Measurements from ENCODE around the gene ID2. TPM values are rescaled to one million over a fixed set of nuclear protein-coding genes. Genes with fewer than 3 reads are reported as not detected.

Gene ID2
- total and polyA plus RNA-seq, 2 of the 13 experiments (the other 11 are each of a cell fraction or from before 2014, with no cell fraction given), result 214 to 719 TPM

DNA sequence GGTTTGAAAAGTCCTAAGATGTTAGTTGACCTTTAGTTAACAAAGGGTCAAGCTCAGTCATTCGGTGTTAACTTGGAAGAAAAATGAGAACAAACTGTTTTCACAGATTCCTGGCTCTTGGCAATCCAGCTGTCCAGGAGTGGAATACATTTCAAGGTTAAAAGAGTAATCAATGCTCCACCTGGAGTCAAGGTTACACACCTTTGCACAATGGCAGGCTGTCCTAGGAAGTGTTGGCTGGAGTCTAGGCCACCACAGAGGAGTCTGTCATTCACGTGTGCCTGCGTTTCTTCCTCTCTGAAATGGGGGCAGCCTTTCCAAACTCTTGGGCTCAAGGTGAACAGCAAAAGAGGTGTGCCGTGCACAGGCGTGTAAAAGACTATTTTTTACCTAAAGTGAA lies 6.3 kb upstream of the ID2 start (continued):
- TF ChIP-seq SMAD9 (CRISPR knock-in tag; IDR thresholded peaks at IDR 0.05), result no peak
- no peak for TF ChIP-seq CHD2 (IDR thresholded peaks at IDR 0.05; ENCODE audit: low read depth, low read length)
- TF ChIP-seq, protein P1, sequence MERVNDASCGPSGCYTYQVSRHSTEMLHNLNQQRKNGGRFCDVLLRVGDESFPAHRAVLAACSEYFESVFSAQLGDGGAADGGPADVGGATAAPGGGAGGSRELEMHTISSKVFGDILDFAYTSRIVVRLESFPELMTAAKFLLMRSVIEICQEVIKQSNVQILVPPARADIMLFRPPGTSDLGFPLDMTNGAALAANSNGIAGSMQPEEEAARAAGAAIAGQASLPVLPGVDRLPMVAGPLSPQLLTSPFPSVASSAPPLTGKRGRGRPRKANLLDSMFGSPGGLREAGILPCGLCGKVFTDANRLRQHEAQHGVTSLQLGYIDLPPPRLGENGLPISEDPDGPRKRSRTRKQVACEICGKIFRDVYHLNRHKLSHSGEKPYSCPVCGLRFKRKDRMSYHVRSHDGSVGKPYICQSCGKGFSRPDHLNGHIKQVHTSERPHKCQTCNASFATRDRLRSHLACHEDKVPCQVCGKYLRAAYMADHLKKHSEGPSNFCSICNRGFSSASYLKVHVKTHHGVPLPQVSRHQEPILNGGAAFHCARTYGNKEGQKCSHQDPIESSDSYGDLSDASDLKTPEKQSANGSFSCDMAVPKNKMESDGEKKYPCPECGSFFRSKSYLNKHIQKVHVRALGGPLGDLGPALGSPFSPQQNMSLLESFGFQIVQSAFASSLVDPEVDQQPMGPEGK (CRISPR knock-in tag; IDR thresholded peaks at IDR 0.05), result peak; percentile 51
- peak; percentile 49; the same call in 1 of the 2 replicates for TF ChIP-seq SIN3A (IDR thresholded peaks at IDR 0.05; ENCODE audit: borderline replicate concordance, low read depth, low read length)
- TF ChIP-seq DPF2 (CRISPR knock-in tag; IDR thresholded peaks at IDR 0.05; ENCODE audit: borderline replicate concordance, low read depth), result peak; percentile 55; the same call in 1 of the 2 replicates
- peak; percentile 20; the same call in 1 of the 2 replicates for TF ChIP-seq ZNF362 (CRISPR knock-in tag; IDR thresholded peaks at IDR 0.05; ENCODE audit: borderline replicate concordance)
- peak; percentile 70; the same call in 1 of the 2 replicates for TF ChIP-seq TBX3 (IDR thresholded peaks at IDR 0.05; ENCODE audit: borderline replicate concordance)
- TF ChIP-seq E2F1 (CRISPR knock-in tag; IDR thresholded peaks at IDR 0.05), result no peak
- peak; percentile 58; the same call in 1 of the 2 replicates for TF ChIP-seq MIXL1 (CRISPR knock-in tag; IDR thresholded peaks at IDR 0.05)
- TF ChIP-seq ZBTB7B (CRISPR knock-in tag; IDR thresholded peaks at IDR 0.05), result peak; percentile 60; the same call in 1 of the 2 replicates
- peak; percentile 82 for TF ChIP-seq CEBPB (IDR thresholded peaks at IDR 0.05; ENCODE audit: borderline replicate concordance, low read depth, low read length)
- TF ChIP-seq ATF1 (CRISPR knock-in tag; IDR thresholded peaks at IDR 0.05), result peak; percentile 40; the same call in 1 of the 2 replicates
- no peak for TF ChIP-seq ZNF451 (CRISPR knock-in tag; IDR thresholded peaks at IDR 0.05)
- TF ChIP-seq TOPORS (CRISPR knock-in tag; IDR thresholded peaks at IDR 0.05), result no peak
- peak; percentile 80 for TF ChIP-seq MED1 (CRISPR knock-in tag; IDR thresholded peaks at IDR 0.05)
- TF ChIP-seq ZNF160 (CRISPR knock-in tag; IDR thresholded peaks at IDR 0.05), result 0 out of 2 replicates have a peak, but pooled peaks have one; percentile 20
- no peak for TF ChIP-seq ZFP36 (IDR thresholded peaks at IDR 0.05; ENCODE audit: borderline replicate concordance, low read depth, low read length, partially characterized antibody)
- TF ChIP-seq MYPOP (CRISPR knock-in tag; IDR thresholded peaks at IDR 0.05), result peak; percentile 70; the same call in 1 of the 2 replicates
- TF ChIP-seq ZFY (CRISPR knock-in tag; IDR thresholded peaks at IDR 0.05), result peak; percentile 49
- TF ChIP-seq, protein P2, sequence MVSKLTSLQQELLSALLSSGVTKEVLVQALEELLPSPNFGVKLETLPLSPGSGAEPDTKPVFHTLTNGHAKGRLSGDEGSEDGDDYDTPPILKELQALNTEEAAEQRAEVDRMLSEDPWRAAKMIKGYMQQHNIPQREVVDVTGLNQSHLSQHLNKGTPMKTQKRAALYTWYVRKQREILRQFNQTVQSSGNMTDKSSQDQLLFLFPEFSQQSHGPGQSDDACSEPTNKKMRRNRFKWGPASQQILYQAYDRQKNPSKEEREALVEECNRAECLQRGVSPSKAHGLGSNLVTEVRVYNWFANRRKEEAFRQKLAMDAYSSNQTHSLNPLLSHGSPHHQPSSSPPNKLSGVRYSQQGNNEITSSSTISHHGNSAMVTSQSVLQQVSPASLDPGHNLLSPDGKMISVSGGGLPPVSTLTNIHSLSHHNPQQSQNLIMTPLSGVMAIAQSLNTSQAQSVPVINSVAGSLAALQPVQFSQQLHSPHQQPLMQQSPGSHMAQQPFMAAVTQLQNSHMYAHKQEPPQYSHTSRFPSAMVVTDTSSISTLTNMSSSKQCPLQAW (CRISPR knock-in tag; IDR thresholded peaks at IDR 0.05), result peak; percentile 47; the same call in 1 of the 2 replicates
- TF ChIP-seq ZBTB38 (CRISPR knock-in tag; IDR thresholded peaks at IDR 0.05), result 0 out of 2 replicates have a peak, but pooled peaks have one; percentile 3
- TF ChIP-seq KAT8 (CRISPR knock-in tag; IDR thresholded peaks at IDR 0.05), result peak; percentile 51; the same call in 1 of the 2 replicates
- peak; percentile 89 for TF ChIP-seq SALL1 (CRISPR knock-in tag; IDR thresholded peaks at IDR 0.05)
- peak; percentile 95 for TF ChIP-seq ESRRA (CRISPR knock-in tag; IDR thresholded peaks at IDR 0.05; ENCODE audit: low read depth)

Data from HepG2 (cell line).